ENCODE measurements around the gene BCAT1. TPM values are rescaled to one million over a fixed set of nuclear protein-coding genes. Genes with fewer than 3 reads are reported as not detected.

BCAT1 gene
- total and polyA plus RNA-seq, 2 of the 8 experiments (the other 6 are each of a cell fraction or from before 2014, with no cell fraction given) = 19.7 to 263 TPM

- TF ChIP-seq ATF2 (IDR thresholded peaks at IDR 0.05; ENCODE audit: low read length) (no peak), RAD21 (IDR thresholded peaks at IDR 0.05 in 1 of 2, conservative IDR thresholded peaks at IDR 0.05 in 1 of 2; ENCODE audit: low read depth in 2 of 2, low read length in 2 of 2) (no peak)
Measured at GRCh38 chr12:24767016-24767415, 181.9 kb downstream of the BCAT1 start (continued).

All from H1 (cell line).